CD14-positive monocyte (primary cell): ENCODE results near the gene SMAD6. TPM values are rescaled to one million over a fixed set of nuclear protein-coding genes. Genes with fewer than 3 reads are reported as not detected.
A peak's percentile ranks its signal among the peaks of the same experiment; 100 is the strongest.

Experiments used
- DNase-seq, 3 donors: peaks; one replicate each; pipeline ENCODE4 v3.0.0-alpha.2; 2011 to 2022
- H2AFZ ChIP-seq: 2 replicates; pipeline ENCODE4 v1.6.0; 2012; ENCODE audit warnings: mild to moderate bottlenecking, low read depth, low read length, inconsistent platforms; ENCODE audit not compliant: insufficient read depth, poor library complexity, severe bottlenecking
- H3K27ac ChIP-seq, 2 donors: 1 replicate in 1 of 2; 2 replicates in 1 of 2; pipeline ENCODE4 v1.5.1; 2012 to 2013; ENCODE audit warnings: low read length in 2 of 2, control low read depth in 1 of 2, inconsistent platforms in 1 of 2, low read depth in 1 of 2, mild to moderate bottlenecking in 1 of 2
- H3K27me3 ChIP-seq, 2 donors: one replicate each; pipeline versions ENCODE4 v1.6.0 to v1.6.1; 2011 to 2013; ENCODE audit warnings: low read length in 2 of 2; ENCODE audit not compliant: control insufficient read depth in 2 of 2, insufficient read depth in 2 of 2
- H3K36me3 ChIP-seq, 2 donors: replicated peaks in 1 of 2; 1 replicate in 1 of 2; 2 replicates in 1 of 2; pipeline versions ENCODE4 v1.5.1 to v1.6.1; 2012 to 2013; ENCODE audit warnings: low read length in 2 of 2, control low read depth in 1 of 2, inconsistent platforms in 1 of 2, mild to moderate bottlenecking in 1 of 2; ENCODE audit not compliant: insufficient read depth in 2 of 2, control insufficient read depth in 1 of 2
- H3K4me1 ChIP-seq, 2 donors: 1 replicate in 1 of 2; 2 replicates in 1 of 2; pipeline versions ENCODE4 v1.5.1 to v1.6.1; 2012 to 2013; ENCODE audit warnings: low read length in 2 of 2, control low read depth in 1 of 2, inconsistent platforms in 1 of 2, mild to moderate bottlenecking in 1 of 2, moderate library complexity in 1 of 2; ENCODE audit not compliant: insufficient read depth in 2 of 2, control insufficient read depth in 1 of 2
- H3K4me2 ChIP-seq: replicated peaks from 2 replicates; pipeline ENCODE3; 2012; ENCODE audit warnings: low read length, moderate library complexity, mild to moderate bottlenecking; ENCODE audit not compliant: poor library complexity, severe bottlenecking; ENCODE audit errors: extremely low read depth
- H3K4me3 ChIP-seq, 3 experiments: fragments of 200-600 bp in 1 of 3; sonication (generic) in 1 of 3; replicated peaks in 1 of 3; 1 replicate in 2 of 3; 2 replicates in 1 of 3; pipeline ENCODE4 v1.5.1; 2011 to 2013; ENCODE audit warnings: low read length in 3 of 3, mild to moderate bottlenecking in 3 of 3, control low read depth in 2 of 3, low read depth in 2 of 3, inconsistent platforms in 1 of 3, moderate library complexity in 1 of 3
- H3K79me2 ChIP-seq: 2 replicates; pipeline ENCODE4 v1.6.0; 2012; ENCODE audit warnings: mild to moderate bottlenecking, control low read depth, inconsistent platforms, low read length, moderate library complexity; ENCODE audit not compliant: insufficient read depth
- H3K9ac ChIP-seq: 2 replicates; pipeline ENCODE4 v1.6.0; 2017; ENCODE audit warnings: low read length, mild to moderate bottlenecking; ENCODE audit not compliant: insufficient read depth, poor library complexity, severe bottlenecking
- H3K9me3 ChIP-seq, 2 donors: replicated peaks in 1 of 2; 1 replicate in 1 of 2; 2 replicates in 1 of 2; pipeline versions ENCODE4 v1.5.1 to v1.6.1; 2012 to 2013; ENCODE audit warnings: low read length in 2 of 2, control low read depth in 1 of 2; ENCODE audit not compliant: control insufficient read depth in 1 of 2, insufficient read depth in 1 of 2
- H4K20me1 ChIP-seq: 2 replicates; pipeline ENCODE4 v1.6.0; 2012; ENCODE audit warnings: mild to moderate bottlenecking, low read length, control low read depth, moderate library complexity; ENCODE audit not compliant: insufficient read depth
- H3K27ac Mint-ChIP-seq, 7 donors: one replicate each; pipeline ENCODE4 v1.8.0; 2020; ENCODE audit warnings: mild to moderate bottlenecking in 7 of 7, mixed read lengths in 7 of 7, moderate library complexity in 6 of 7, inconsistent platforms in 2 of 7
- H3K27me3 Mint-ChIP-seq, 3 donors: one replicate each; pipeline ENCODE4 v1.8.0; 2021 to 2022; ENCODE audit warnings: low read depth in 3 of 3, mild to moderate bottlenecking in 3 of 3, mixed read lengths in 3 of 3, moderate library complexity in 3 of 3, inconsistent platforms in 1 of 3
- H3K36me3 Mint-ChIP-seq, 2 donors: one replicate each; pipeline ENCODE4 v1.8.0; 2020; ENCODE audit warnings: mixed read lengths in 2 of 2, inconsistent platforms in 1 of 2, mild to moderate bottlenecking in 1 of 2
- H3K4me1 Mint-ChIP-seq: one replicate; pipeline ENCODE4 v1.8.0; 2020; ENCODE audit warnings: mild to moderate bottlenecking, mixed read lengths
- H3K4me3 Mint-ChIP-seq, 2 donors: one replicate each; pipeline ENCODE4 v1.8.0; 2020; ENCODE audit warnings: mild to moderate bottlenecking in 2 of 2, mixed read lengths in 2 of 2, moderate library complexity in 1 of 2
- H3K9me3 Mint-ChIP-seq, 7 donors: one replicate each; pipeline ENCODE4 v1.8.0; 2020 to 2022; ENCODE audit warnings: mixed read lengths in 7 of 7, mild to moderate bottlenecking in 6 of 7, moderate library complexity in 6 of 7, inconsistent platforms in 2 of 7
- WGBS: methylation state at CpG from one replicate; pipeline ENCODE4 v1.1.5; 2013; ENCODE audit warnings: missing lambda C conversion rate; ENCODE audit not compliant: insufficient coverage; 5-methylcytosine and 5-hydroxymethylcytosine counted together
- intact Hi-C, 2 donors: fragments of 100-400 bp; cut with micrococcal nuclease; formaldehyde crosslinking; loops; one replicate each; pipeline versions ENCODE4 v1.15.0 to v1.15.1; 2023
- polyA plus RNA-seq, 3 donors: library from polyadenylated mRNA; depleted of rRNA in 1 of 3; unstranded in 2 of 3; stranded (reverse) in 1 of 3; fragments of 300-500 nt in 2 of 3; fragments of >200 nt in 1 of 3; fragmentation: Illumina TruSeq in 2 of 3; gene quantifications; 1 replicate in 2 of 3; 2 replicates in 1 of 3; pipeline ENCODE4 v1.2.3, GENCODE V29; 2012 to 2021
- TF ChIP-seq, protein P1 (sequence below): fragments of 200-600 bp; IDR thresholded peaks from one replicate; pipeline ENCODE4 v1.8.0; 2022; ENCODE audit warnings: antibody characterized with exemption, mild to moderate bottlenecking

Gene SMAD6
- polyA plus RNA-seq, 3 donors: 0.31 TPM; not detected in 2

DNA sequence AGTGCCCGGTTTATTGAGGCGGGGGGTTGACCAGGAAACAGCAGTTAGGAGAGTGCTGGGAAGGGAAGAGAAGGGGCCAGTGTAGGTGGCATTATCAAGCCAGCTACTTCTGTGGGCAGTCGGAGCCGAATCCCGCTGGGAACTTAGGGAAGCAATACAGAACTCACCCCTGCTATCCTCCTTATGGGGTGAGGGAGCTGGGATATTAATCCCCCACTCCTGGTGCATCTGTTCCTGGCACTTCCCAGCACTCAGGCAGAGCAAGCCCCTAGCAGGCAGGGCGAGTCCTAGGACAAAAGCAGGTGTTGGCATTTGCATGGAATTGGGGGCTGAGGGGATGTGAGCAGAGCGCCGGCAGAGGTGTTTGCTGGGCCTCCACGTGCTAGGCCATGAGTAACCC lies 48.6 kb downstream of the SMAD6 start:
- Histone ChIP-seq H3K36me3 (no peaks in the 10 kb centered on the region), H3K9ac (no peak overlapping the region), H3K4me3 (no peak overlapping the region), H3K27ac (no peak overlapping the region), H3K9me3 (peaks cover 10 to 11% of the 10 kb centered on the region in 2 donors), H2AFZ (no peak overlapping the region), H3K4me2 (no peak overlapping the region), H3K4me1 (peaks cover 0 to 4% of the 10 kb centered on the region in 2 donors), H3K27me3 (no peaks in the 10 kb centered on the region), H4K20me1 (no peaks in the 10 kb centered on the region), H3K79me2 (no peaks in the 10 kb centered on the region)
- TF ChIP-seq, protein P1, sequence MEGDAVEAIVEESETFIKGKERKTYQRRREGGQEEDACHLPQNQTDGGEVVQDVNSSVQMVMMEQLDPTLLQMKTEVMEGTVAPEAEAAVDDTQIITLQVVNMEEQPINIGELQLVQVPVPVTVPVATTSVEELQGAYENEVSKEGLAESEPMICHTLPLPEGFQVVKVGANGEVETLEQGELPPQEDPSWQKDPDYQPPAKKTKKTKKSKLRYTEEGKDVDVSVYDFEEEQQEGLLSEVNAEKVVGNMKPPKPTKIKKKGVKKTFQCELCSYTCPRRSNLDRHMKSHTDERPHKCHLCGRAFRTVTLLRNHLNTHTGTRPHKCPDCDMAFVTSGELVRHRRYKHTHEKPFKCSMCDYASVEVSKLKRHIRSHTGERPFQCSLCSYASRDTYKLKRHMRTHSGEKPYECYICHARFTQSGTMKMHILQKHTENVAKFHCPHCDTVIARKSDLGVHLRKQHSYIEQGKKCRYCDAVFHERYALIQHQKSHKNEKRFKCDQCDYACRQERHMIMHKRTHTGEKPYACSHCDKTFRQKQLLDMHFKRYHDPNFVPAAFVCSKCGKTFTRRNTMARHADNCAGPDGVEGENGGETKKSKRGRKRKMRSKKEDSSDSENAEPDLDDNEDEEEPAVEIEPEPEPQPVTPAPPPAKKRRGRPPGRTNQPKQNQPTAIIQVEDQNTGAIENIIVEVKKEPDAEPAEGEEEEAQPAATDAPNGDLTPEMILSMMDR: no peak
- Mint-ChIP-seq H3K36me3 (peaks cover 7 to 8% of the 10 kb centered on the region in 2 donors), H3K27ac (peak overlapping the region in 1 of 7 donors; percentile 60), H3K4me3 (no peak overlapping the region), H3K9me3 (peaks cover 11 to 14% (median 11%) of the 10 kb centered on the region in 7 donors), H3K4me1 (peaks cover 11% of the 10 kb centered on the region), H3K27me3 (peaks cover 3 to 4% (median 3%) of the 10 kb centered on the region in 3 donors)
- WGBS: no CpG with 5 or more reads among the region's 9 CpGs
- no peak for DNase-seq
- intact Hi-C loops: no loop called here

DNA sequence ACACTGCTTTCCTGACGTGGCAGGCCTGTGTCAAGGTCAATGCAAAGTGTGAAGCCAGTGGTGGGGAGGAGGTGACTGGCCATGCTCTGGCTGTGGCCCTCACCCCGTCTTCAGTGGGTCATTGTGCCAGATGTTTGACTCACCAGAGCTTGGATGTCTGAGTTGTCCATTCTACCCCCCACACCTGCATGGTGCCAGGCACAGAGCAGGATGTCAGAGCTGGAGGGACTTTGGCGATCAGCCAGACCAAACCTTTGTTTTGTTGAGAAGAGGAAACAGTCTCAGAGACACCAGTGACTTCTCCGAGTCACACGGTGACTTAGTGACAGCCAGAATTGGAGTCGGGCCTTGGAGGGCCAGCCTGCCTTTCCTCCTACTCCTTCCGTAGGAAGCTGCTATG lies 49.5 kb downstream of the SMAD6 start:
- Histone ChIP-seq H3K79me2 (no peaks in the 10 kb centered on the region), H3K9ac (no peak overlapping the region), H3K27ac (no peak overlapping the region), H3K4me2 (no peak overlapping the region), H2AFZ (no peak overlapping the region), H3K27me3 (no peaks in the 10 kb centered on the region), H3K9me3 (peaks cover 13 to 20% of the 10 kb centered on the region in 2 donors), H4K20me1 (no peaks in the 10 kb centered on the region), H3K4me3 (no peak overlapping the region), H3K36me3 (no peaks in the 10 kb centered on the region), H3K4me1 (peaks cover 0 to 4% of the 10 kb centered on the region in 2 donors)
- intact Hi-C loops: no loop called here
- Mint-ChIP-seq H3K4me3 (no peak overlapping the region), H3K36me3 (peaks cover 7 to 8% of the 10 kb centered on the region in 2 donors), H3K4me1 (peaks cover 11% of the 10 kb centered on the region), H3K27ac (no peak overlapping the region), H3K9me3 (peaks cover 13 to 20% (median 17%) of the 10 kb centered on the region in 7 donors), H3K27me3 (peaks cover 1 to 4% (median 3%) of the 10 kb centered on the region in 3 donors)
- no peak for DNase-seq
- TF ChIP-seq, protein P1: no peak
- no CpG with 5 or more reads among the region's 7 CpGs for WGBS
